ENCODE measurements around the gene SLC32A1.

The SLC32A1 gene, protein sequence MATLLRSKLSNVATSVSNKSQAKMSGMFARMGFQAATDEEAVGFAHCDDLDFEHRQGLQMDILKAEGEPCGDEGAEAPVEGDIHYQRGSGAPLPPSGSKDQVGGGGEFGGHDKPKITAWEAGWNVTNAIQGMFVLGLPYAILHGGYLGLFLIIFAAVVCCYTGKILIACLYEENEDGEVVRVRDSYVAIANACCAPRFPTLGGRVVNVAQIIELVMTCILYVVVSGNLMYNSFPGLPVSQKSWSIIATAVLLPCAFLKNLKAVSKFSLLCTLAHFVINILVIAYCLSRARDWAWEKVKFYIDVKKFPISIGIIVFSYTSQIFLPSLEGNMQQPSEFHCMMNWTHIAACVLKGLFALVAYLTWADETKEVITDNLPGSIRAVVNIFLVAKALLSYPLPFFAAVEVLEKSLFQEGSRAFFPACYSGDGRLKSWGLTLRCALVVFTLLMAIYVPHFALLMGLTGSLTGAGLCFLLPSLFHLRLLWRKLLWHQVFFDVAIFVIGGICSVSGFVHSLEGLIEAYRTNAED

DNA sequence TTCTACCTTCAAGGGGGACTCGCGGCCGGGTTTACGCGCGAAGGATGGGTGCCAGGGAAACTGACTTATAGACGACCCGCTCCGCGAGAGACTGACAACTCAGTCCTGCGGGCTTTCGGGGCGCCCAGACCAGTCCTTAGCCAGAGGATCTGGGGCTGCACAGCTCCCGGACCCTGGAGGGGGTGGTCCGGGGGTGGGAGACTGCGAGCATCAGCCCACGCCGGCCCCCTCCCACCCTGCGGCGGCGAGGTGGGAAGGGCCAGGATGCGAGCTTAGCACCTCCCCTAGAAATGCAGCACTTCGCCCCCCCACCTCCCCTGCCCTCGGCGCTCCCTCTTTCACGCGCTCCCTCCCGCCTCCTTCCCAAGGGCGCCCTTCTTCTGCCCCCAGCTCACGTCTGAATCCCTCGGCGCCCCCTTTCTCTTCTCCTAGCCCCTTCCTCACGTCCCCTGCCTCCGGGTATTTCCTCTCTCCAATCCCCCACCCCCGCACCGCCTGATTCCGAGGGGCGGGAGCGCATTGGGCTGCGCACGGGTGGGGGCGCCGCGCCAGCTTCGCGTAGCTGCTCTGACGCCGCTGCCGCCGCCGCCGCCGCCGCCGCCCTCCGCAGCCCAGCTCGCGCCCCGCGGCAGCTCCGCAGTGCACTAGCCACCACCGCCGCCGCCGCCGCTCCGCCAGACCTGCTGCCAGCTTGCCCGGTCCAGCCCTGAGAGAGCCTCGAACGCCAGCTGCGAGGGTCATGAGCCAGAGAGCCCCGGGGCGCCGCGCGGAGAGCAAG is at the start of gene SLC32A1:
Gene SLC32A1, plus strand, starts transcription at position 639 of the 778 bp plus-strand sequence. CDS start 239 bp downstream, outside the sequence.
- no peak for DNase-seq (ENCODE audit: low spot score)

DNA sequence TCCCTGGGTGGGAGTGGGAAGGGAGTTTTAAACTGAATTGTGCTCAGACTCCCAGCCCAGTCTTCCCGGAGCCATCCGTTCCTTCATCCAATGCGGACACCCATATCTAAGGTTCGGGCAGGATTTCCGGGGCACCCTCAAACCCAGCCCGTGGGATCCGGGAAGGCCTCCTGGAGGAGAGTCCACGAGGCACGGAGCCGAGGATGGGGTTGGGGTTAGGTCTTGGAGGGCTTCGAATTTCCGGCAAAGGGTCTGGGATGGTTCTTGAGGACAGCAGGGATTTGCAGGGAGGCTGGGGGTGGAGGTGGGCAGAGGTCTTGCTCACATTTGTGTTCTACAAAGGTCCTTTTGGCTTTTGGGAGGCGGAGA is 49.5 kb upstream of the SLC32A1 start:
- DNase-seq (ENCODE audit: low spot score) = no peak

DNA sequence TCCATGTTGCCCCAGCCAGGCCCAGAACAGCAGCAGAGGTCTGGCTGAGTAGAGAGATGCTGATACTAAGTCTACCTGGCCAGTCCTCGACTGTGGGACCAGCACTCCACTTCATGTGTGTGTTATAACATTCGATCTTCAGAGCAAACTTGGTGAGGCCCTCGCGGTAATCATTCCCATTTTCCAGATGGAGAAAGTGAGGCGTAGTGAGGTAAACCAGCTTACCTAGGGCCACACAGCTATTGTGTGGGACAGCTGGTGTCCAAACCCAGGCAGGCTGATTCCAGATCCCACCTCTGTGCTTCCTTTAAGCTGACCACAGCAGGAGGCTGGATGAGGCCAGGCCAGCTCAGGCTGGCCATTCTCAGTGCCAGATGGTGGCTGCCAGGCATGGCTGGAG is 47.7 kb upstream of the SLC32A1 start:
- no peak for DNase-seq (ENCODE audit: low spot score)

DNA sequence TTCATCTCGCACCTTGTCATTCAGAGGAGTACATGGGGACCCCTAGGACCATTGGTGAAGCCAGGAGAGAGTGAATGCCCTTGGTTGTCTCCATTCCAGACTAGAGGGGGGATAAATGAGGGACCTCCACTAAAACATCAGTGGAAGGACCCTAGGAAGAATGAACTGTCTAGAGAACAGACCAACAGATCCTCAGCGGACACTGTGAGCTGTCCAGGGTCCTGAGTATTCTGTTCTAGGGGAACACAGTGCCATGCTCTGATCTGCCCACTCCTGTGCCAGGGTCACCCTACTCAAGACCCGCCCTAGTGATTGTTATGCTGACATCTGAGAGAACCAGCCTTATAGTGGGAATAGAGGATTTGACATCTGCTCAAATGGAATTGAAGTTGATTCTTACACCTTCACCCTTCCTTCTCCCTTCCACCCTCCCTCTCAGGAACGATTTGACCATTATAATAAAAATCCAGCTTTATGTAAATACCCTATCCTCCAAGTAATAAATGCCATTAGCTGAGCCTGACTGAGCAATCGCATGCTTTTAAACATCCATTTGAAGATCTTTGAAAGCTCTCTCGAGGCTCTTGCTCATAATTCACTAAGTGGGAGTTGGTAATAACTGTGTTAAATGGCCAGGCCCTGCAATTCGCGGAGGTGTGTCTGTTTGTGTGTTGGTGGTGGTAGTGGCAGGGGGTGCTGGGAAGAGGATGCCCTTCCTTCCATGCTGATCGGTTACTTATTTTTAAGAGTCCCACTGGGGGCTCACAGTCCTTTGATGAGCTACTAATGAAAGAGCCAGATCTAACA is 43.6 kb upstream of the SLC32A1 start:
- DNase-seq (ENCODE audit: low spot score) = no peak

DNA sequence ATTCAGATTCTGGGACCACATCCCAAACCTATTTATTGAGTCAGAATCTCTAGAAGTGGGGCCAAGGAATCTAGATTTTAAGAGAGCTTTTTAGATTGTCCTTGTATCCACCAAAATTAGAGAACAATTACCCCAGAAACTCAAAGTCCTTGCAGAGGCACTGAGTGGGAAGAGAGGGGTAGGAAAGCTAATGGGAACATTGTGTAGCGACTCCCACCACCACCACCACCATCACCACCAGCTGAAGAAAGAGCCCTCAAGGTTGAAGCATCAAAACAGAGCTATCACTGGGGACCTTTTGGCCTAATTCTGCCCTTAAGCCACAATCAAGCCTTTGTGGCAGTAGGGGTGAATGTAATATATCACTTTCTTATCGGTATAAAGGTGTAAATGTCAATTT is 39.0 kb upstream of the SLC32A1 start:
- DNase-seq (ENCODE audit: low spot score) = no peak

DNA sequence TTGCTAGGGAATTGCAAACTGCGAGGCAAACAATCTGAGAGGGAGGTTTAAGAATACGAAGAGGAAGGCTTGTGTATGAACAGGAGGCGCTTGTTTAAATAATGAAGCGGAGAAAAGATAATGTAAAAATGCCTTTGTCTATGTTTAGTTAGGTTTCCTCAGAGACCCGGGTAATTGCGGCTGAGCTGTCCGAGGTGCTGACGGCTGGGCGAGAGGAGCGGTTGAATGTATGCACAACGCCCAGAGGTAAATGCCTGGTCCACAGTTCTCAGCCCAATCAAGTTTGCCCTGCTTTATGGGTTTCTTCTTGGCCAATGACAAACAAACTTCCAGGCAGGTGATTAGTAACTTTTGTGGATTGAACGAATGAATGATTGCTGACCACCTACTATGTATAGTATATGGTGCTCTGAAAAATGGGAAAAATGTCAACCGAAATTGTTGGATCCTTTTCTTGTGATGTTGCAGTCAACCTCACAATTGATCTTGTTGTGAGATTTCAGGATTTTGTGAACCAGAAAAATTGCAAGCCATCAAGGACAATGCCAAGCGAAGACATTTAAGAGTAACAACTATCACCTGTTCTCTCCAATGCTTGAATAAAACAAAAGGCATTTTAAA is 38.3 kb upstream of the SLC32A1 start:
- DNase-seq (ENCODE audit: low spot score) = peak; percentile 14

DNA sequence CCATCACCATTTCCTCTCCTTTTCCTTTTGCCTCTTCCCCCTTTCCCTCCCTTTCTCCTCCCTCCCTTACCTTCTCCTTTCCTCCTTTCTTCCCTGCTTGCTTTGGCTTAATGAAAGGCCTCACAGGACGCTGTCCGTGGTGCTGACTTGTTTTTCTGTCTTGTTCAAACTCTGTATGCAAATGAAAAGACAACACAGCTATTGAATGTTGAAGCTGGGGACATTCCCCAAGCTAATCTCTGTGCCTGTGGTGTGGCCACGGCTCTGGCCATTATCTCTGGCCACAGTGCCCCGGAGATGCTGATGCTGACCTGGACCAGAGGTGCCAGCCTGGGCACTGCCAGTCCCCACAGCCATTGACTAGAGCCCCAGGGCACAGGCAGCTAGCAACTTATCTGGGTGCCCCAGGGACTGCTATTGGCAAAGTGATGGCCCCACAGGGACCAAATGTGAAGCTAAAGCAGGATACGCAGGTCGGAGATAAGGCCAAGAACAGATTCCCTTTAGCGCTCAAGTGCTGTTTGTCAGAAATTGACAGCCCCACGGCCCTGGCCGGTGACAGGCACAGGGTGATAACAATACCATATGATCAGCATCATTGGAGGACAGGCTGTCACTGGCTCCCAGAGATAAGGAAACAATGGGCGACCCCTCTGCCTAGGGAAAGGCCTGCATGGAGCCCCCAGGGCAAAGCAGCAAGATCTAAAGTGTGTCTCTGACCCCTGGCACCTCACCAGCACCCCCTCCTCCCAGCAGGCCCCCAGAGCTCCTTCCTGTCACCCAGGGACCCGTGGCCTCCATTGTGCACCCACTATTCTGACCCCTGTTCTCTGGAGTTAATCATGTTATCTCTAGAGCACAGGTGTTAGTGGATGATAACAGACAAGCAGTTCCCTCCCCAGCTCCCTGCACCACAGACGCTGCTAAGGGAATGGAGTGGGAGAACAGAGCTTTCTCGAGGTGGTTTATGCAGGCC is 31.6 kb upstream of the SLC32A1 start:
- DNase-seq (ENCODE audit: low spot score) = peak; percentile 27

DNA sequence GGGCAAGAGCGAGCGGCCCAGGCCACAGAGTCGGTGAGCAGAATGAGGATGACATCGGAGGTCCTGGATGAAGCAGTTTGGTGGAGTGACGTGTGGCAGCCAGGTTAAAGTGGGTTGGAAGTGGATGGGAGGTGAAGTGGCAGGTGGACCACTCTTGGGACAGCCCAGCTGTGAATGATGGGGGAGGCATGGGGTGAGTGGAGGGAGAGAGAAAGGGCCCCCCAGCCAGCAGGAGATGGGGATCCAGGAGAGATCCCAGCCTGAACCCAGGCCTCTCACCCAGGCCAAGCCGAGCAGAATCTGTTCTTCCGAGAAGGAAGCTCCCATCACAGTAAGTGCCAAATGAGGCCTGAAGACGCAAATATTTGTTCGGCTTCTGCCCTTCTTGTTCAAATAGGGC is 27.0 kb upstream of the SLC32A1 start:
- DNase-seq (ENCODE audit: low spot score) = no peak

DNA sequence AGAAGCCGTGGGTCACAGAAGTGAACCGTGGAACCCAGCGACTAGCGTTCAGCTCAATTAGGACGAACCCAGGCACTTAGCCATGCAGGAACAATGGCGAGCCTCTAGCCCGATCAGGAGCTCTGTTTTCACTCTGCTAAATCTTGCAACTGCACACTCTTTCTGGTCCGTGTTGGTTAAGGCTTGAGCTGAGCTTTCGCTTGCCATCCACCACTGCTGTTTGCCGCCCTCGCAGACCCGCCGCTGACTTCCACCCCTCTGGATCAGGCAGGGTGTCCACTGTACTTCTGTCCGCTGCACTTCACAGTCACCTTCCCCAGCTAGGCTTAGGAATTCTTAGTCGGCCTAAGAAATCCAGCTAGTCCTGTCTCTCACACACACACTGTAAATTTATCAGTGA is 25.7 kb upstream of the SLC32A1 start:
- no peak for DNase-seq (ENCODE audit: low spot score)

DNA sequence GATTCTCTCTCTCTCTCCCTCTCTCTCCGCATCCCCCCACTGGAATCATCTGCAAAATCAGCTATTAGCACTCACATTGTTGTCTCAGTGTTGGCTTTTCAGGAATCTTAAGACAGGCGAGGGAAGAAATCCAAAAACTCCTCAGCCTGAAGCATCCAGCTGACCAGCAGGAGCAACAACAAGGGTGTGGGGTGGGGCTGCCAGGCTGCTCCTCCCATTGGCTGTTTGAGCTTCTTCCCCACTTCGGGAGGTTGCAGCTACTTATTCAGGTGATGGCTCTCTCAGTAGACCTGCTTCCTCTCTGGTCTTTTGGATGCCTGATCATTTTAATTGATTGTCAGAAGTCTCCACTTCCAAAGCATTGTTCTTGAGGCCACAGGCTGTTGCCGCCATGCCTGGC is 24.1 kb upstream of the SLC32A1 start:
- DNase-seq (ENCODE audit: low spot score) = no peak

DNA sequence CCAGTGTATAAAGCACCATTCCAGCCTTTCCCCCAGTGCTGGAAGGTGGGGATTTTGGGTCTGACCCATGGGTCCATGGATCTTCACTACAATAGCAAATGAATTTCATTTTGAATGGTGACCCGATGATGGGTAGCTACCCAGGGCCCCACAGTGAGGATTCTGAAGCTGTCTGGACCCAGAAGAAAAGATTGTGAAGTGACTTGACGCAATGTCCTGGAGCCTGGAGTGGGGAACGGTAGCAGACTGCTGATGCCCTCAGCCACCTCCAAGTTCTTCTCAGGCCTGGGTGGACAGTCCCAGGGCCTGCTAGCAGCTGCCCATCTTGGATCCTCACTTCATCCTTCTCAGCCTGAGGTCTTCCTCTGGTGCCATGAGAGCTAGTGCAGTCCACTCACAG is 23.4 kb upstream of the SLC32A1 start:
- DNase-seq (ENCODE audit: low spot score) = no peak

DNA sequence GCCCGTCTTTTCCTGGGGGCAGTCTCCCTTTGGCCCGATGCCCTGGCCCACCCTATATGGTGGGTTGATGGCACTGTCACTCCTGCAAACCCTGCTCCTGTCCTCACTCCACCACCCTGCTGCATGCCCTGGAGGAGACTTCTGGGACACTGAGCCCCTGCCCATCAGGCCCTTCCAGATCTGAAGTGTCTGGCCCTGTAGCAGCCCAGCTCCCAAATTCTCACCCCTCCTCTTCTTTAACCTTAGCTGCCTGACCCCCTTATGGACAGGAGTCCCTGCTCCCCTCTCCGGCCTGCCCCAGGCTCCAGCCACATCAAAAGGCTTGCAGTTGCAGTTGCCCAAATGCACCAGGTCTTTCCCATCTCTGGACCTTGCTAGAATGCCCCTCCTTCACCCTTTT is 20.8 kb upstream of the SLC32A1 start:
- no peak for DNase-seq (ENCODE audit: low spot score)

DNA sequence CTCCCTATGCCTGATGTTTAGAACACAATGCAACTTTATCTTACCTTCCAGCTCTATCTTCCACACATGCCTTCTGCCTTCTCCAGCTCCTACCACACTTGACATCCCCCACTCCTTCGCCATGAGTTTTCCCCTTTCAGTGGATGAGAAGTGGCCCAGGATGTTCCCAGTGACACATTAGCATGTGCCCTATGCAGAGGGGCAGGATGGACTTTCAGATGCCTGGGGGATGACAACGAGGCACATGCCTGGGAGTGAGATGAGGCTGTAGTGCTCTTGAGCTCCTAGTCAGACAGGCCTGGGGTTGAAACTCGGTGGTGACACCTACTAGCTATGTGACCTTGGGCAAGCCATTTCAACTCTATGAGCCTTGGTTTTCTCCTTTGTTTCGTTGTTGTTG is 20.1 kb upstream of the SLC32A1 start:
- DNase-seq (ENCODE audit: low spot score) = no peak

DNA sequence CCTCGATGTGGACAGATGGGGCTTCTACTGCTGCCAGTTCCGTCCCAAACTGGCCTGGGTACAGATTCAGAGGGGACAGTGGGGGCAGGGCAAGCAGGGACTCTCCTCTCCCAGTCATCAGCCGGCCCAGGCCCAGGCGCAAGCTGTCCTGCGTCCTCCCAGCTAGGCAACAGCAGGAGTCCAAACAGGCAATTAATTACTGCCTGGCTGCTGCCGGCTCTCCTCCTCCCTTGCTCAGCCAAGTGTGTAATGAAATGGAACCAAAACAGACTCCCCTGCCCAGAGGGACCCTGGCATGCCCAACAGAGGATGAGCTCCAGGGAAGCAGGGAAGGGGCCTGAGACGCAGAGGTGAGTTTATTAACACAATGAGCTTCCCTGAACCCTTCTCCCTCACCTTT is 17.8 kb upstream of the SLC32A1 start:
- DNase-seq (ENCODE audit: low spot score) = no peak

DNA sequence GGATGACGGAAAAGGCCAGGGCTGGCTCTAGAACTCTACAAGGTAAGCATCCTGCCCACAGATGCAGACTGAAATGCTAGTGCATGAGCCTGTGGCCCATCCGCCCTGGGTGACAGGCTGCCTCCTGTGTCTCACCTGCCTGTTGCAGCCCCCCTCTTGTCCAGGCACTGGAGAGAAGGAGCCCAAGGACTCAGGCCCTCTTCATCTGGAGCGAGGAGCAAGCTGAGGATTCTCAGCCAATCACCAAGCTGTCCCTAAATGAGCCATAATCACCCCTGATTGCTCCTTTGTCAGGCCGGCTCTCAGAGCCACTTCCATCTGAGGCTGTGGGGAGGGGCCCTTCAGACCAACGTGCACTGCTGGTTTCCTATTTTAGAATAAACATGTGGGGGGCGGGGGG is 10.0 kb upstream of the SLC32A1 start:
- DNase-seq (ENCODE audit: low spot score) = no peak

DNA sequence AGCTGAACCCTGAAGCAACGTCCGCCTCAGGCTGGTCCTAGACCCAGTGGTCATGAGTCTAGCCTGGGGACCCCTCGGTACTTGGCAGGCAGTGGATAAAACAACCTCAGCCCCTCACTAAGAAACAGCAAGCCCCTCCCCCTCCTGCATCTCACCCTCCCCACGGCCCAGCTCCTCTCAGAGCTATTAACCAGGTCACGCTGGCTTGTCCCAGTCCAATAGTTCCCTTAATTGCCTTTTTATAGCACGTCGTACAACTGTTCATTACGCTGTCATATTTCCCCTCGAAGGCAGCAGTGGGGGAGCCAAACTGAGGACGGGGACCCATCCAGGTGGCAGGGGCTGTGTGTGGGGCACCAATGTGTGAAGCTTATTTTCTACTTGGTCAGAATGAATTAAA is 8.6 kb upstream of the SLC32A1 start:
- DNase-seq (ENCODE audit: low spot score) = no peak

DNA sequence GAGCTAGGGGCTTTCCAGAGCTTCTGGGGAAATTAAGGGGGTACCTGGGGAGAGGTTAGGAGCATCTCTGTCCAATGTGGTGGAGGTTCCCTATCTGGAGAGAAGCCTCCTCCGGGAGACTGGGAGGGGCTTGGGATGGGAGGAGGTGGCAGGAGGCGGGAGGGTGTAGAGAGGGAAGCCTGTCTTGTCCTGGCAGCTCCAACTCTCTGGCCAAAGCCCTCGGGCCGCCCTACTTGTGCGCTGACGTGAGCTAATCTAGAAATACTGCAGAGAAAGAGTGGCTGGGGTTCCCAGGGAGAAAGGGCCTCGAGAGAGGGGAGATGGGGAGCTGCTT is 1.6 kb upstream of the SLC32A1 start:
- no peak for DNase-seq (ENCODE audit: low spot score)

DNA sequence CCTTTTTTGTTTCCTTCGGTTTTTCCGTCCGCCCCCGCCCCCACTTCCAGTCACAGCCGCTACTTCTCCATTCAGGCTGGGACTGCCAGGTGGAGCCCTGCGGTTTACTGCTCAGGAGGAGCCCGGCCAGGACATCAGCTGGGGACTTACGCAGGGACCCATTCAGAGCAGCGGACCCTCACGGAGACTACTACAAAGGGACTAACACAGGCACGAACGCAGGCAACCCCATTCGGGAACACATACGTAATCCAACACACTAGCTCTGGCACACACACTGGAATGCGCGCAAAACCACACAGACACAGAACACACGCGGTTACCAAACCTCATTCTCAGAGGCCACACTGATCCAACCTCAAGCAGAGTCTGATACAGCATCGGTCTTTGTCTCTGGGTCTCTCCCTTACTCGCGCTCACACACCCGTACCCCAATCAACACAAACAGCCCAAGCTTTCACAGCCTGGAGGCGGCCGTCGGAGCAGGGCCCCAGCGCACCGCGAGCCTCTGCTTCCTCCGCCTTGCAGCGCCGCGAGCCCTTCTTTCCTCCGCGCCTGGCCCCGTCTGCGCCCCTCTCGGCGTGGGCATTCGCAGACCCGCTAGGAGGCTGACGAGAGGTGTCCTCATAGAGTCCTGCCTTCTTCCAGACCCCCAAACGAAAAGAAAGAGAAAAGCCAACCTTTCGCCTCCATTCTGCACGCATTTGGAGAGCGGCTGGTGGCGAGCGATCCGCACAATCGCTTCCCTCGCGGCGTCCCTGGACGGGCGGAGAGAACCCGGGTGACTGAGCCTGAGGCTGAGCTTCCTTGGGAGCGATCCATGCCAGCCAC is 1.1 kb upstream of the SLC32A1 start:
- no peak for DNase-seq (ENCODE audit: low spot score)

DNA sequence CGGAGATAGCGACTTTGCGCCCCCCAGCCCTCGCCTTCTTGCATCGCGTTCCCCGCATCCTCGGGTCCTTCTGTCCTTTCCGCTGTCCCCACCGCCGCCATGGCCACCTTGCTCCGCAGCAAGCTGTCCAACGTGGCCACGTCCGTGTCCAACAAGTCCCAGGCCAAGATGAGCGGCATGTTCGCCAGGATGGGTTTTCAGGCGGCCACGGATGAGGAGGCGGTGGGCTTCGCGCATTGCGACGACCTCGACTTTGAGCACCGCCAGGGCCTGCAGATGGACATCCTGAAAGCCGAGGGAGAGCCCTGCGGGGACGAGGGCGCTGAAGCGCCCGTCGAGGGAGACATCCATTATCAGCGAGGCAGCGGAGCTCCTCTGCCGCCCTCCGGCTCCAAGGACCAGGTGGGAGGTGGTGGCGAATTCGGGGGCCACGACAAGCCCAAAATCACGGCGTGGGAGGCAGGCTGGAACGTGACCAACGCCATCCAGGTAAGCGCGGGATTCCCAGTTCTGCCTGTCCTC is 401 bp downstream of the SLC32A1 start:
- DNase-seq (ENCODE audit: low spot score) = no peak

Measured in CD4-positive, alpha-beta T cell treated with Interleukin-2 at 100 ng/mL for 4 hours (primary cell).